DND-41 (cell line): ENCODE data around the gene KCTD18.

Experiments
- CTCF ChIP-seq: IDR thresholded peaks from 2 replicates; pipeline ENCODE4 v1.5.1; 2012; ENCODE audit warnings: borderline replicate concordance, low read length, moderate library complexity, mild to moderate bottlenecking; ENCODE audit not compliant: poor library complexity, severe bottlenecking; ENCODE audit errors: extremely low read depth
- EZH2 ChIP-seq: IDR thresholded peaks from 3 replicates; pipeline ENCODE4 v1.6.1; 2012; ENCODE audit warnings: borderline replicate concordance, low read depth, mild to moderate bottlenecking, moderate library complexity, low read length, inconsistent platforms; ENCODE audit not compliant: severe bottlenecking

GRCh38 chr2:200448455-200448854 lies 61.4 kb downstream of the KCTD18 start:
- no peak for TF ChIP-seq CTCF
- TF ChIP-seq EZH2 = no peak
